GM19023 (cell line): ENCODE results near the gene CSH2.
A peak's percentile ranks its signal among the peaks of the same experiment; 100 is the strongest.
"Not testable (repeated sequence)": the region's sequence is repeated elsewhere in the genome, so short reads cannot be mapped to it uniquely, and the experiment has no call there.

ENCODE experiments used
- ATAC-seq: cut with Tn5 transposase; IDR thresholded peaks from one replicate; pipeline ENCODE4 v1.9.1; 2021; ENCODE audit warnings: mild to moderate bottlenecking, moderate library complexity; ENCODE audit not compliant: unreplicated experiment

Gene CSH2

DNA sequence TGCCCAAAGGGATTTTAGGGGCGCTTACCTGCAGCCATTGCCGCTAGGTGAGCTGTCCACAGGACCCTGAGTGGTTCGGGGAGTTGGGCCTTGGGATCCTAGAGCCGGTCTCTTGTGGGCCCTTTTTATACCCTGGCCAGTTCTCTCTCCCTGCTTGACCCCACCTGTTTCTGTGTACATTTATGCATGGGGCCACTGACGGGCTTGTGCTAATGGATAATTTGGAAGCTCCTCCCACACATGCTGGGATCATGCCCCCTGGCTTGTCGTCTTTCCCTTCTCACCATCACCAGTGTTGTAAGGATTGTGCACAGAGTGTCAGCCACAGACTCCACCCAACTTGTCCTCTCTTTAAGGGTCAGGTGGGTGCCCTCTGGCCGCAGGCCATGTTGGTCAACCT lies at the start of gene CSH2:
Gene CSH2 (minus strand): TSS at position 101 of the 400 bp plus-strand sequence. CDS start 63 bp downstream, at position 38.
- not testable (repeated sequence) for ATAC-seq

GRCh38 chr17:63922402-63922801 lies 48.9 kb upstream of the CSH2 start:
- peak; percentile 47 for ATAC-seq

DNA sequence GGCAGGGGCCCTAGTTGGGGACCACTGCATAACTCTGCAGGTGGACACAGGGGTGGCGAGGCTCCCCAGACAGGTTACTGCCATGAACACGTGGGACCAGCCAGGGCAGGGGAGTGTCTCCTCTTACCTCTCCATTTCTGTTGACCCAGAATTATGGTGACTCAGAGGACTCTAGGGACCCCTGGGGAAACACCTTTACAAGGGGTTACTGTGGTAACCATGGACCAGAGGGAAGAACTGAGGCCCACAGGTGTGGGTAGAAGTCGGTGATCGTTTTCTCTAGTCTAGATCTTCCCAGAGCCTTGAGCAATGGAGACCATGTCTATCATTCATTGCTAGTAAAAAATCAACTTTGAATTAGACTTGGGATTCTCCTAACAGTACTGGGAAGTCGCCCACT lies 47.3 kb upstream of the CSH2 start:
- peak; percentile 41 for ATAC-seq

- not testable (repeated sequence) for ATAC-seq
These were observed 46.6 kb upstream of the CSH2 start for GRCh38 chr17:63920050-63920449.

- ATAC-seq: peak; percentile 58
These were observed 45.8 kb upstream of the CSH2 start for GRCh38 chr17:63919311-63919723.

DNA sequence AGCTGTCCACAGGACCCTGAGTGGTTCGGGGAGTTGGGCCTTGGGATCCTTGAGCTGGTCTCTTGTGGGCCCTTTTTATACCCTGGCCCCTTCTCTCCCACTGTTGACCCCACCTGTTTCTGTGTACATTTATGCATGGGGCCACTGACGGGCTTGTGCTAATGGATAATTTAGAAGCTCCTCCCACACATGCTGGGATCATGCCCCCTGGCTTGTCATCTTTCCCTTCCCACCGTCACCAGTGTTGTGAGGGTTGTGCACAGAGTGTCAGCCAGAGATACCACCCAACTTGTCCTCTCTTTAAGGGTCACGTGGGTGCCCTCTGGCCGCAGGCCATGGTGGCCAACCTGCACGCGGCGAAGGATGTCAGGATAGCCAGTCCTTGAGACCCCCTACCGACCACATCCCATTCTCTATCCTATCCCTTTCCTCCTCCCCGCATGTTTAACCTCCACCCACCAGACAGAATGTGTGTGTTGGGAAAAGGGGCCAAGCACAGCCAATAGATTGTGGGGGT lies 45.4 kb upstream of the CSH2 start, which contains the start of gene GH1:
Gene GH1 (minus strand): TSS at position 51 of the 517 bp plus-strand sequence. CDS start 63 bp downstream, outside the sequence.
- ATAC-seq: not testable (repeated sequence)

DNA sequence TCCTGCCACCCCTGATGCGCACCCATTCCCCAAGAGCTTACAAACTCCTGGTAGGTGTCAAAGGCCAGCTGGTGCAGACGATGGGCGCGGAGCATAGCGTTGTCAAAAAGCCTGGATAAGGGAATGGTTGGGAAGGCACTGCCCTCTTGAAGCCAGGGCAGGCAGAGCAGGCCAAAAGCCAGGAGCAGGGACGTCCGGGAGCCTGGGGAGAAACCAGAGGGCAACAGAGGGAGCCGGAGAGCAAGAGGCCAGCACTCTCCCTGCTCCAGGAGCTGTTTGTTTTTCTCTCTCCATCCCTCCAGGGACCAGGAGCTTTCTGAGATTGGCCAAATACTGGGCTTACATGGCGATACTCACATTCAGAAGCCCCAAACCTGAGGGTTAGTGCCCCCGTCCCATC lies 44.8 kb upstream of the CSH2 start:
- ATAC-seq: no peak

- no peak for ATAC-seq
These were observed 44.2 kb upstream of the CSH2 start for GRCh38 chr17:63917646-63918045.

DNA sequence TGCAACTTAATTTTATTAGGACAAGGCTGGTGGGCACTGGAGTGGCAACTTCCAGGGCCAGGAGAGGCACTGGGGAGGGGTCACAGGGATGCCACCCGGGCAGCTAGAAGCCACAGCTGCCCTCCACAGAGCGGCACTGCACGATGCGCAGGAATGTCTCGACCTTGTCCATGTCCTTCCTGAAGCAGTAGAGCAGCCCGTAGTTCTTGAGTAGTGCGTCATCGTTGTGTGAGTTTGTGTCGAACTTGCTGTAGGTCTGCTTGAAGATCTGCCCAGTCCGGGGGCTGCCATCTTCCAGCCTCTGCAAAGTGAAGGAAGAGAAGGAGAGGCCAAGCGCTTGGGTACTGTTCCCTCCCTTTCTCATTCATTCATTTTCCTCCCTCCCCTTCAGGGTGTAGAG lies 43.7 kb upstream of the CSH2 start:
- not testable (repeated sequence) for ATAC-seq

DNA sequence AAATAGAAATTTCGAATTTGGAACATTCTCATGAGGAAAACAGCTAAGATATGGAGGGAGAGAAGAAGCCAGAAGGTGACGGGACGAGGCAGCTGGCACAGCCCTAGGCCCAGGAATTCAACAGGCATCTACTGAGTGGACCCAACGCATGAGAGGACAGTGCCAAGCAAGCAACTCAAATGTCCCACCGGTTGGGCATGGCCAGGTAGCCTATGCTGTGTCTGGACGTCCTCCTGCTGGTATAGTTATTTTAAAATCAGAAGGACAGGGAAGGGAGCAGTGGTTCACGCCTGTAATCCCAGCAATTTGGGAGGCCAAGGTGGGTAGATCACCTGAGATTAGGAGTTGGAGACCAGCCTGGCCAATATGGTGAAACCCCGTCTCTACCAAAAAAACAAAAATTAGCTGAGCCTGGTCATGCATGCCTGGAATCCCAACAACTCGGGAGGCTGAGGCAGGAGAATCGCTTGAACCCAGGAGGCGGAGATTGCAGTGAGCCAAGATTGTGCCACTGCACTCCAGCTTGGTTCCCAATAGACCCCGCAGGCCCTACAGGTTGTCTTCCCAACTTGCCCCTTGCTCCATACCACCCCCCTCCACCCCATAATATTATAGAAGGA lies 43.2 kb upstream of the CSH2 start:
- ATAC-seq: no peak

DNA sequence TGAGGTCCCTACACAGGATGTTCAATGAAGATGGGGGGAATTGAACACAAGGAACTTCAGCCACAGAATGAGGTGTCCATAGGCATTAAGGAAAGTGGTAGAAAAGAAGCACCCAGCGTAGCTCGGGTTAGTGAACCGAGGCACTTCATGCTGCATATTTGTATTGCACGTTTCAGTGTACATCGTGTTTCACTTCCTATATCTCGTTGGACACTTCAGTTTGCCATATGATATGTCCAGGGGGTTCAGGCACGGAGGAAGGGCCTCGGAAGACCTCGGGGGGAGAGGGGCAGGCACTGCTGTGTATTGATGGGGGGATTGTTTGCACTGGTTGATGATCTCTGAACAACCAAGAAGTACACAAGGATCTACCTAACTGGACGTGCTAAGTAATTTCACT lies 42.3 kb upstream of the CSH2 start:
- ATAC-seq: not testable (repeated sequence)

DNA sequence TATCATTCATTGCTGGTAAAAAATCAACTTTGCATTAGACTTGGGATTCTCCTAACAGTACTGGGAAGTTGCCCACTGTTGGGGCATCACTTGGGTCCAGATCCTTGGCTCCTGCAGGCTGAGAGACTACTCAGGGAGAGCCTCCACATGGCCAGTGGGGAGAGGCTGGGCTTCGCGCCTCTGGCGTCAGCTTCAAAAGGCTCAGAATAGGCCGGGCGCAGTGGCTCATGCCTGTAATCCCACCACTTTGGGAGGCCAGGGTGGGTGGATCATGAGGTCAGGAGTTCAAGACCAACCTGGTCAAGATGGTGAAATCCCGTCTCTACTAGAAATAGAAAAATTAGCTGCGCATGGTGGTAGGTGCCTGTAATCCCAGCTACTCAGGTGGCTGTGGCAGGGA lies 41.0 kb upstream of the CSH2 start:
- no peak for ATAC-seq

- ATAC-seq: no peak
These were observed 38.2 kb upstream of the CSH2 start for GRCh38 chr17:63911657-63912100.

- ATAC-seq: no peak
These were observed 37.7 kb upstream of the CSH2 start, which contains the start of gene CSHL1 for GRCh38 chr17:63911041-63911635. TSS of gene CSHL1 (minus strand) at chr17:63911258. CDS start at chr17:63911196, 62 bp downstream.

DNA sequence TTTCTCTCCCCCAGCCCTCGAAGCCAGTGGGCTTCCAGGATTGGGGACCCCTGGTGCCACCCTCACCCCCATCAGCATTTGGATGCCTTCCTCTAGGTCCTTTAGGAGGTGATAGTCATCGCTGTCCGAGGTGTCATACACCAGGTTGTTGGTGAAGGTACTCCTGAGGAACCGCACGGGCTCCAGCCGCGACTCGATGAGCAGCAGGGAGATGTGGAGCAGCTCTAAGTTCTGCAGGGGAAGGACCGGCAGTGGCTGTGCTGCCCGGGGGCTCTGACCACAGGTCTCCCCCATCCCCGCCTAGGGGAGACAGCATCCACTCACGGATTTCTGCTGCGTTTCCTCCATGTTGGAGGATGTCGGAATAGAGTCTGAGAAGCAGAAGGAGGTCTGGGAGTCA lies 36.6 kb upstream of the CSH2 start:
- ATAC-seq: no peak

DNA sequence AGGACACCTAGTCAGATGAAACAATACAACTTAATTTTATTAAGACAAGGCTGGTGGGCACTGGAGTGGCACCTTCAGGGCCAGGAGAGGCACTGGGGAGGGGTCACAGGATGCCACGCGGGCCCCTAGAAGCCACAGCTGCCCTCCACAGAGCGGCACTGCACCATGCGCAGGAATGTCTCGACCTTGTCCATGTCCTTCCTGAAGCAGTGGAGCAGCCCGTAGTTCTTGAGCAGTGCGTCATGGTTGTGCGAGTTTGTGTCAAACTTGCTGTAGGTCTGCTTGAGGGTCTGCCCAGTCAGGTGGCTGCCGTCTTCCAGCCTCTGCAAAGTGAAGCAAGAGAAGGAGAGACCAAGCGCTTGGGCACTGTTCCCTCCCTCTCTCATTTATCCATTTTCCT lies 36.1 kb upstream of the CSH2 start:
- ATAC-seq: not testable (repeated sequence)

DNA sequence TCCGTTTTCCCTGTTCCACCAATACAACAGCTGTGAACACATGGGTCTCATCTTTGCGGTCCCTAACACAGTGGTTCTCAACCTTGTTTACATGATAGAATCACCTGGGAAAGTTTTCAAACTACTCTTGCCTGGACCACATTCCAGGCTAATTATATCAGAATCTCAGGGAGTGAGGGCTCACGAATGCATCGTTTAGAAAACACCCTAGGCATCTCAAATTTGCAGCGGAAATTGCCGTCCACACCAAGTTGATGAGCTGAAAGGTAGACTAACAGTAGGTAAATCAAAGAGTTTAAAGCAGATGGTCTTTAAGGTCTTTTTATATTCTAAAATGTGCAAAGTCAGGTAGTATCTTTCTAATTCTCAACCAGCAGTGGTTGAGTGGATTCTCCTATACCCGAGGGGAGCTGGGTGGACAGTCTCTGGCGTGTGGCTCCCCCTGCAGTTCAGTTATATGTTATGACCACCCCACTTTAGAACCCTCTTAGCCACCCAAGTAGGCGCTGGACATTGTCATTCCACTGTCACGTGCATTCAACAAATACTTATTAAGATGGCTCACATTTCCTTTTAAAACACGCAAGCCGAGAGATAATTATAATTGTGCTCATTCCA lies 33.8 kb upstream of the CSH2 start:
- not testable (repeated sequence) for ATAC-seq

DNA sequence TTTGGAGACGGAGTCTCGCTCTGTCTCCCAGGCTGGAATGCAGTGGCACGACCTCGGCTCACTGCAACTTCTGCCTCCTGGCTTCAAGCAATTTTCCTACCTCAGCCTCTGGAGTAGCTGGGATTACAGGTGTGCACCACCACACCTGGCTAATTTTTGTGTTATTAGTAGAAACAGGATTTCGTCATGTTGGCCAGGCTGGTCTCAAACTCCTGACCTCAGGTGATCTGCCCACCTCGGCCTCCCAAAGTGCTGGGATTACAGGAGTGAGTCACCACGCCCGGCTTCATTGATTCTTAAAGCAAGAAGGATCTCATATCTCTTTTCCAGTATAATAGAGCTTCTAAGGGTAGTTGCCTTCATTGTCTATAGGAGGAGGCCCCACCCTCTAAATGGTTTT lies 31.3 kb upstream of the CSH2 start:
- not testable (repeated sequence) for ATAC-seq

DNA sequence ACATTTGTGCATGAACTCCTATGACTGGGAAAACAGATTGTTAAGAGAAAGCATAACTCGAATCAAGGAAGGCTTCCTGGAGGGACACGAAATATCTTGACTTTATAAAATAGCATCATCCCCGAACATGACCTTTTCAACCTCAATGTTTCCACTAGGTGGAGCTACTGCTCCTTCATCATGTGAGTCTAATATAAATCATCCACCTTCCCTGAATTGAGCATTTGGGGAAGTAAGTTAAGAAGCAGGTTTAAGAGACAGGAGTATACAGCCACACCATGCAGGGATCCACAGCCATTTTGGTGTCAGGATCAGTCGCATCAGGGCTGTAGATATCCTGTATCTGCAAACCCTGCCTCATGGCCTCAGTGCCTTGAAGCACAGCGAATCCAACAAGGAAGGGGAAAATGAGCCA lies 30.3 kb upstream of the CSH2 start:
- ATAC-seq: not testable (repeated sequence)

- not testable (repeated sequence) for ATAC-seq
These were observed 28.5 kb upstream of the CSH2 start for GRCh38 chr17:63901971-63902370.

GRCh38 chr17:63898899-63899798 lies 25.7 kb upstream of the CSH2 start:
- not testable (repeated sequence) for ATAC-seq
